Mesenchymal stem cell (in vitro differentiated cells and primary cell): Measurements from ENCODE around the gene ZFYVE28.

ENCODE experiments used
- DNase-seq: peaks from one replicate; pipeline ENCODE4 v3.0.0-alpha.2; 2013
- H2AFZ ChIP-seq: one replicate; pipeline ENCODE4 v1.6.1; 2013; ENCODE audit warnings: low read depth, mild to moderate bottlenecking, control low read depth, inconsistent platforms, low read length, moderate library complexity
- H2AK5ac ChIP-seq: 2 replicates; pipeline ENCODE4 v1.6.1; 2013; ENCODE audit warnings: low read length, moderate library complexity, mild to moderate bottlenecking, inconsistent platforms; ENCODE audit not compliant: severe bottlenecking
- H2BK120ac ChIP-seq: one replicate; pipeline ENCODE4 v1.6.1; 2013; ENCODE audit warnings: low read depth, mild to moderate bottlenecking, inconsistent platforms, low read length, moderate library complexity
- H2BK12ac ChIP-seq, 2 experiments: one replicate each; pipeline ENCODE4 v1.6.1; 2013; ENCODE audit warnings: inconsistent platforms in 2 of 2, low read length in 2 of 2, mild to moderate bottlenecking in 2 of 2, moderate library complexity in 2 of 2, control low read depth in 1 of 2
- H2BK15ac ChIP-seq: one replicate; pipeline ENCODE4 v1.6.1; 2013; ENCODE audit warnings: mild to moderate bottlenecking, low read depth, inconsistent platforms; ENCODE audit not compliant: poor library complexity, severe bottlenecking
- H2BK5ac ChIP-seq: 2 replicates; pipeline ENCODE4 v1.6.1; 2013; ENCODE audit warnings: low read depth, mild to moderate bottlenecking, low read length, control low read depth, inconsistent platforms; ENCODE audit not compliant: poor library complexity, severe bottlenecking
- H3K14ac ChIP-seq, 2 experiments: one replicate each; pipeline ENCODE4 v1.6.1; 2013; ENCODE audit warnings: inconsistent platforms in 2 of 2, low read length in 2 of 2, control low read depth in 1 of 2, mild to moderate bottlenecking in 1 of 2, moderate library complexity in 1 of 2
- H3K18ac ChIP-seq, 2 experiments: one replicate each; pipeline ENCODE4 v1.6.1; 2013; ENCODE audit warnings: inconsistent platforms in 2 of 2, low read length in 2 of 2, control low read depth in 1 of 2, low read depth in 1 of 2, mild to moderate bottlenecking in 1 of 2
- H3K23ac ChIP-seq, 2 experiments: one replicate each; pipeline ENCODE4 v1.6.1; 2013; ENCODE audit warnings: inconsistent platforms in 2 of 2, low read length in 2 of 2, mild to moderate bottlenecking in 2 of 2, moderate library complexity in 2 of 2, control low read depth in 1 of 2
- H3K27ac ChIP-seq: 2 replicates; pipeline ENCODE4 v1.5.1; 2013; ENCODE audit warnings: mild to moderate bottlenecking, moderate library complexity, low read length, control low read depth, inconsistent platforms; ENCODE audit not compliant: poor library complexity, severe bottlenecking
- H3K27me3 ChIP-seq, 2 experiments: 2 replicates each; pipeline versions ENCODE4 v1.6.1 to v1.7.0; 2013; ENCODE audit warnings: low read length in 2 of 2, mild to moderate bottlenecking in 2 of 2, moderate library complexity in 2 of 2, control low read depth in 1 of 2, inconsistent platforms in 1 of 2; ENCODE audit not compliant: control insufficient read depth in 1 of 2, insufficient read depth in 1 of 2
- H3K36me3 ChIP-seq, 2 experiments: 2 replicates each; pipeline versions ENCODE4 v1.6.1 to v1.7.0; 2013; ENCODE audit warnings: low read length in 2 of 2, control low read depth in 1 of 2, inconsistent platforms in 1 of 2, low read depth in 1 of 2, mild to moderate bottlenecking in 1 of 2; ENCODE audit not compliant: insufficient read depth in 2 of 2, control insufficient read depth in 1 of 2
- H3K4ac ChIP-seq, 2 experiments: one replicate each; pipeline ENCODE4 v1.6.1; 2013; ENCODE audit warnings: inconsistent platforms in 2 of 2, low read length in 2 of 2, mild to moderate bottlenecking in 2 of 2, moderate library complexity in 2 of 2, control low read depth in 1 of 2, low read depth in 1 of 2
- H3K4me1 ChIP-seq: 2 replicates; pipeline ENCODE4 v1.6.1; 2013; ENCODE audit warnings: low read depth, low read length, control low read depth; ENCODE audit not compliant: control insufficient read depth, insufficient read depth
- H3K4me2 ChIP-seq: 2 replicates; pipeline ENCODE4 v1.6.1; 2013; ENCODE audit warnings: low read length, mild to moderate bottlenecking, inconsistent platforms; ENCODE audit not compliant: poor library complexity, severe bottlenecking
- H3K4me3 ChIP-seq, 2 experiments: 2 replicates each; pipeline versions ENCODE4 v1.5.1 to v1.7.0; 2013; ENCODE audit warnings: low read length in 2 of 2, mild to moderate bottlenecking in 2 of 2, control low read depth in 1 of 2, low read depth in 1 of 2; ENCODE audit not compliant: insufficient read depth in 1 of 2
- H3K79me1 ChIP-seq: replicated peaks from 2 replicates; pipeline ENCODE4 v1.6.1; 2013; ENCODE audit warnings: mild to moderate bottlenecking, control low read depth, low read length, inconsistent platforms; ENCODE audit not compliant: poor library complexity, severe bottlenecking
- H3K9ac ChIP-seq: 2 replicates; pipeline ENCODE4 v1.7.0; 2013; ENCODE audit warnings: mild to moderate bottlenecking, low read length, moderate library complexity
- H3K9me3 ChIP-seq: 2 replicates; pipeline ENCODE4 v1.7.0; 2013; ENCODE audit warnings: mild to moderate bottlenecking, low read length; ENCODE audit not compliant: control insufficient read depth
- H4K8ac ChIP-seq: one replicate; pipeline ENCODE4 v1.6.1; 2013; ENCODE audit warnings: inconsistent platforms, mild to moderate bottlenecking, low read length, moderate library complexity
- H4K91ac ChIP-seq: one replicate; pipeline ENCODE4 v1.6.1; 2013; ENCODE audit warnings: mild to moderate bottlenecking, low read length, inconsistent platforms
- WGBS: methylation state at CpG from one replicate; pipeline ENCODE4 v1.1.7; 2013; ENCODE audit warnings: mixed read lengths; 5-methylcytosine and 5-hydroxymethylcytosine counted together

Gene ZFYVE28

DNA sequence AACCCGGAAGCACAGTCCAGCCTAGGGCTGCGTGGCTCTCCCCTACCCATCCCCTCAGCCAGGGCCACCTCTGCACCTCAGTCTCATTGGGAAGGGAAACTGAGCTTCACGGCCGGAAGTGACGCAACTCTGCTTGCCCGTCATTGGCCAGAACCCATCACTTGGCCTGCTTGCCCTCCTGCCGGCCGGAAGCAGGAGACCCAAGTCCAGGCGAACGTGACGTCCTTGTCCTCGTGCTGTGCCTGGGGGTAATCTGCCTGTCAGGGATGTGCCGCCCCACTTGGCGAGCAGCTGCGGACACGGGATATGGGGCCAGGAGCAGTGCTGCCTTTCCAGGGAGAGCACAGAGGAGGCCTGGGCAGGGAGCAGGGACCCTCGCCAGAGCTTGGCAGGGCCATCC is 31.2 kb downstream of the ZFYVE28 start:
- no peak overlapping the region for H3K4ac ChIP-seq
- H3K9me3 ChIP-seq = no peaks in the 10 kb centered on the region
- H3K9ac ChIP-seq = no peak overlapping the region
- no peak overlapping the region for H2AFZ ChIP-seq
- no peak overlapping the region for H2BK5ac ChIP-seq
- 95% methylated on average over 17 of the region's 17 CpGs for WGBS
- no peak overlapping the region for H3K27ac ChIP-seq
- H2BK12ac ChIP-seq = no peak overlapping the region
- no peak overlapping the region for H3K14ac ChIP-seq
- H3K4me3 ChIP-seq = no peak overlapping the region
- H3K4me2 ChIP-seq = no peak overlapping the region
- no peak overlapping the region for H2BK15ac ChIP-seq
- no peak overlapping the region for H4K91ac ChIP-seq
- no peak for DNase-seq
- H3K18ac ChIP-seq = no peak overlapping the region
- H4K8ac ChIP-seq = no peak overlapping the region
- peaks cover 33% of the 10 kb centered on the region for H3K4me1 ChIP-seq
- H3K36me3 ChIP-seq = peaks cover 0 to 26% of the 10 kb centered on the region in 2 experiments
- peaks cover 35% of the 10 kb centered on the region for H3K79me1 ChIP-seq
- H3K27me3 ChIP-seq = peaks cover 0 to 22% of the 10 kb centered on the region in 2 experiments
- no peak overlapping the region for H2AK5ac ChIP-seq
- no peak overlapping the region for H2BK120ac ChIP-seq
- H3K23ac ChIP-seq = no peak overlapping the region

DNA sequence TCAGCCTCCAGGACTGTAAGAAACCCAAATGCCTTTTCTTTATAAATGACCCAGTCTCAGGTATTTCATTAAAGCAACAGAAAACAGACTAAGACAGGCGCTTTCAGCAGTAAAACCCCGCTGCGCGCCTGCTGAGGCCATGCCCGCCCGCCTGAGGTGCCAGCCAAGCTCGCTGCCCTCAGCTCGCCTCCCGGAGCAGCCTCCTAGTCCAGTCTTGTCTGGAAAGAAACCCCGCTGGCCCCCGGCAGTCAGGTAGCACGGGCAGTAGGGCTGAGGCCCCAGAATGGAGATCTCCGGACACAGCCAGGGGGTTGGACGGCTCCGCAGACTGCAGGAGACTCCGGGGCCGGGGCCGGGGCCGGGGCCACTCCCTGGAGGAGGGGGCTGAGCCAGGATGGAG is 31.7 kb downstream of the ZFYVE28 start:
- Histone ChIP-seq H3K4me2 (no peak overlapping the region), H2BK5ac (no peak overlapping the region), H3K9ac (no peak overlapping the region), H3K4me1 (peaks cover 33% of the 10 kb centered on the region), H3K27ac (no peak overlapping the region), H2BK120ac (no peak overlapping the region), H3K4ac (no peak overlapping the region), H2BK15ac (no peak overlapping the region), H3K79me1 (peaks cover 35% of the 10 kb centered on the region), H2BK12ac (no peak overlapping the region), H2AK5ac (no peak overlapping the region), H3K9me3 (no peaks in the 10 kb centered on the region), H4K91ac (no peak overlapping the region), H3K27me3 (peaks cover 0 to 20% of the 10 kb centered on the region in 2 experiments), H3K4me3 (no peak overlapping the region), H3K23ac (no peak overlapping the region), H3K18ac (no peak overlapping the region), H2AFZ (no peak overlapping the region), H3K36me3 (peaks cover 0 to 29% of the 10 kb centered on the region in 2 experiments), H3K14ac (no peak overlapping the region), H4K8ac (no peak overlapping the region)
- no peak for DNase-seq
- 95% methylated on average over 19 of the region's 19 CpGs for WGBS

DNA sequence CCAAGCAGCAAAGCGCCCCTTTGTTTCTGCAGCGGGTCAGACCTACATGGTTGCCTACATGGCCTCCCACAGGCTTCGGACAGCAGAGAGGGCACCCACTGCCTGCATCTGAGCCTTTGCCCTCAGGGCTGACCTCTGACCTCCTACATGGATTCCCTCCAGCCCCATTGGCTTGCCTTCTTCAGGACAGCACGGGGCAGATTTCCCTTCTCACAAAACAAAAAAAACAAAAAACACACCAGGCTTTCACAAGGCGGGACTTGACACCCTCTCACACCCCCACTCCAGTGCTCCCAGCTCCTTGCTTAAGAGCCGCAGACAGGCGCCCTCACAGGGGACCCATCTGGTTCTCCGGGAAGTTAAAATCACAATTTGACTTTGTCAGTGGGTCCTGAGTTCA is 32.9 kb downstream of the ZFYVE28 start:
- 80% methylated on average over 8 of the region's 8 CpGs for WGBS
- no peak overlapping the region for H3K23ac ChIP-seq

DNA sequence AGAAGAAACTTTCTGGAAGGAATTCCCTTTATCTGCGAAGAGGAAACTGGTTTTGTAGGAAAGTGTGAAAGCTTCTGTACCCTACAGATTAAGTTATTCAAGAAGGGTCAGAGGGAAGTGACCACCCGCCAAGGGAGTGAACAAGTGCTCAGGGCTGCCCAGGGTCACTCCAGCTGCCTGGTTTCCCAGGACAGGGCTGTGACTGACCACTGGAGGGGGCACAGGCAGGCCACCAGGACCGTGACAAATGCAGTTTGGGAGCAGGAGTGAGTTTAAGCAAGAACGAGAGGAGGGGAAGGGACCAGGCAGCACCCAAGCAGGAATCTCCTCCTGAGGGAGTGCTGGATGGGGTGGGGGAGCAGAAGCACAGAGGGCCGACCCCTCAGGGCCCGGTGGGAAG is 34.2 kb downstream of the ZFYVE28 start:
- H2BK120ac ChIP-seq = no peak overlapping the region
- H2AK5ac ChIP-seq = peak overlapping the region; percentile 54
- no peak overlapping the region for H3K4me2 ChIP-seq
- H3K79me1 ChIP-seq = peaks cover 35% of the 10 kb centered on the region
- H3K9ac ChIP-seq = no peak overlapping the region
- no peak overlapping the region for H3K18ac ChIP-seq
- no peak overlapping the region for H4K91ac ChIP-seq
- peaks cover 0 to 26% of the 10 kb centered on the region in 2 experiments for H3K36me3 ChIP-seq
- H2BK5ac ChIP-seq = no peak overlapping the region
- peaks cover 0 to 7% of the 10 kb centered on the region in 2 experiments for H3K27me3 ChIP-seq
- H3K27ac ChIP-seq = no peak overlapping the region
- no peak overlapping the region for H2BK15ac ChIP-seq
- no peak overlapping the region for H4K8ac ChIP-seq
- H3K9me3 ChIP-seq = no peaks in the 10 kb centered on the region
- H3K4ac ChIP-seq = no peak overlapping the region
- 83% methylated on average over 6 of the region's 6 CpGs for WGBS
- no peak overlapping the region for H2AFZ ChIP-seq
- peaks cover 19% of the 10 kb centered on the region for H3K4me1 ChIP-seq
- no peak overlapping the region for H3K4me3 ChIP-seq
- H3K23ac ChIP-seq = no peak overlapping the region
- H2BK12ac ChIP-seq = no peak overlapping the region
- DNase-seq = no peak
- no peak overlapping the region for H3K14ac ChIP-seq

More for the DNA sequence above, 32.9 kb downstream of the ZFYVE28 start:
- Histone ChIP-seq H3K4me2 (no peak overlapping the region), H2BK120ac (no peak overlapping the region), H2BK12ac (no peak overlapping the region), H3K4me1 (peaks cover 27% of the 10 kb centered on the region), H3K9me3 (no peaks in the 10 kb centered on the region), H3K4ac (no peak overlapping the region), H2AK5ac (no peak overlapping the region), H3K79me1 (peaks cover 35% of the 10 kb centered on the region), H4K91ac (no peak overlapping the region), H3K27ac (no peak overlapping the region), H3K36me3 (peaks cover 0 to 30% of the 10 kb centered on the region in 2 experiments), H2BK15ac (no peak overlapping the region), H3K9ac (no peak overlapping the region), H3K18ac (no peak overlapping the region), H3K4me3 (no peak overlapping the region), H4K8ac (no peak overlapping the region), H2BK5ac (no peak overlapping the region), H3K27me3 (peaks cover 0 to 12% of the 10 kb centered on the region in 2 experiments), H2AFZ (no peak overlapping the region), H3K14ac (no peak overlapping the region)
- no peak for DNase-seq
